Activated gamma-delta T cell treated with anti-CD3 and anti-CD28 coated beads, Interleukin-2, amount 50 U/mL, for 16 hours (primary cell): ENCODE results near the gene PANK1.
"Not testable (repeated sequence)": the region's sequence is repeated elsewhere in the genome, so short reads cannot be mapped to it uniquely, and the experiment has no call there.

ENCODE experiments used
- DNase-seq: peaks from one replicate; pipeline ENCODE4 v3.0.0-alpha.2; 2020; ENCODE audit warnings: low read depth

Gene PANK1

GRCh38 chr10:89651916-89652573 lies 7.0 kb upstream of the PANK1 start:
- no peak for DNase-seq

- no peak for DNase-seq
Measured at GRCh38 chr10:89651205-89651915, 6.3 kb upstream of the PANK1 start.

GRCh38 chr10:89649051-89649450 lies 4.0 kb upstream of the PANK1 start:
- DNase-seq = no peak

- no peak for DNase-seq
Measured at GRCh38 chr10:89648074-89648473, 3.0 kb upstream of the PANK1 start.

GRCh38 chr10:89646889-89647657 lies 2.0 kb upstream of the PANK1 start:
- no peak for DNase-seq

- no peak for DNase-seq
Measured at GRCh38 chr10:89645742-89646172, 715 bp upstream of the PANK1 start.

GRCh38 chr10:89644691-89644966 lies 413 bp downstream of the PANK1 start:
- peak; percentile 1 for DNase-seq

GRCh38 chr10:89643812-89644690 lies 991 bp downstream of the PANK1 start:
- peak; percentile 37 for DNase-seq

- no peak for DNase-seq
Measured at GRCh38 chr10:89643431-89643811, 1.6 kb downstream of the PANK1 start.

GRCh38 chr10:89642193-89642592 lies 2.8 kb downstream of the PANK1 start:
- no peak for DNase-seq

- no peak for DNase-seq
Measured at GRCh38 chr10:89640241-89640640, 4.8 kb downstream of the PANK1 start.

- no peak for DNase-seq
Measured at GRCh38 chr10:89639326-89639725, 5.7 kb downstream of the PANK1 start.

GRCh38 chr10:89637113-89637512 lies 7.9 kb downstream of the PANK1 start:
- no peak for DNase-seq

- DNase-seq = no peak
Measured at GRCh38 chr10:89634637-89635036, 10.4 kb downstream of the PANK1 start.

- DNase-seq = no peak
Measured at GRCh38 chr10:89633484-89633883, 11.6 kb downstream of the PANK1 start.

- DNase-seq = no peak
Measured at GRCh38 chr10:89632824-89633223, 12.2 kb downstream of the PANK1 start.

GRCh38 chr10:89627830-89628229 lies 17.2 kb downstream of the PANK1 start:
- no peak for DNase-seq

- DNase-seq = no peak
Measured at GRCh38 chr10:89625041-89625765, 19.8 kb downstream of the PANK1 start.

GRCh38 chr10:89624020-89624419 lies 21.0 kb downstream of the PANK1 start:
- DNase-seq = no peak

- DNase-seq = no peak
Measured at GRCh38 chr10:89622151-89622550, 22.9 kb downstream of the PANK1 start.

- DNase-seq = no peak
Measured at GRCh38 chr10:89621438-89621837, 23.6 kb downstream of the PANK1 start.

- not testable (repeated sequence) for DNase-seq
Measured at GRCh38 chr10:89620296-89620695, 24.7 kb downstream of the PANK1 start.
